Fibroblast of lung (primary cell): ENCODE results near the gene AKAP13.

Source experiments
- EZH2 ChIP-seq: IDR thresholded peaks from 2 replicates; pipeline ENCODE4 v1.5.1; 2012; ENCODE audit warnings: low read length, control low read depth, mild to moderate bottlenecking; ENCODE audit errors: missing control alignments
- TF ChIP-seq, protein P1 (sequence below), 2 donors: IDR thresholded peaks in 1 of 2; conservative IDR thresholded peaks in 1 of 2; 1 replicate in 1 of 2; 2 replicates in 1 of 2; pipeline ENCODE4 v1.5.1; 2011 to 2012; ENCODE audit warnings: low read length in 2 of 2, control low read depth in 1 of 2, inconsistent platforms in 1 of 2, low read depth in 1 of 2, mild to moderate bottlenecking in 1 of 2

DNA sequence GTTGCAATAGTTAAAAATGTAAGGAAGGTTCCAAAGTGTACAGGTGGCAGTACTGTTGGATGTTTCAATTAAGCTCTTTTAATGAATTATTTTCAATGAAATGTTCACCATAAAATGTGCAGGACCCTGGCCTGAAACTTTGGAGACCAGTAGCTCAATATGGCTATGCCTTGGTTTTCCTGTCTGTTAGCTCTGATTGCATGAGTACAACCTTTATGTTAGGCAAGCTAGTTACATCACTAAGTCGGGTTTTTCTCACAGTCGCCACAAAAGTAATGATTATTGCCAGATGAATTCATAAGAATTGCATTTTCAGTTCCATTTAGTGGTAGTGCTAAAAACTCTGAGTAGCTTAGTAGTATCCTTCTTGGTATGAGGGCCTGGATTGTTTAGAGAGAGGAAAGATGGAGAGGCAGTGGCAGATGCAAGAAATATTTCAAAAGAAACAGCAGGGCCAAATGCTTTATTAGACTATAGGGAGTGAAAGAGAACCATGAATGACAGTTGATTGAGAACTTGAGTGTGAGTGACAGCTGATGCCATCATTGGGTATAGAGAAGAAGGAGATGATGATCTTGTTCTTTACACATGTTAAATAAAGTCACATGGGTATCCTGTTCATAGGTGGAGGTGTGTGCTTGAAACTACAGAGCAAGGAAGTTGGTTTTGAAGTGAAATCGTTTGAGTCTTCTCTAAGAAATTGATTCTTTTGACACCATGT lies 109.5 kb downstream of the AKAP13 start:
- TF ChIP-seq EZH2, result no peak
- TF ChIP-seq, protein P1, sequence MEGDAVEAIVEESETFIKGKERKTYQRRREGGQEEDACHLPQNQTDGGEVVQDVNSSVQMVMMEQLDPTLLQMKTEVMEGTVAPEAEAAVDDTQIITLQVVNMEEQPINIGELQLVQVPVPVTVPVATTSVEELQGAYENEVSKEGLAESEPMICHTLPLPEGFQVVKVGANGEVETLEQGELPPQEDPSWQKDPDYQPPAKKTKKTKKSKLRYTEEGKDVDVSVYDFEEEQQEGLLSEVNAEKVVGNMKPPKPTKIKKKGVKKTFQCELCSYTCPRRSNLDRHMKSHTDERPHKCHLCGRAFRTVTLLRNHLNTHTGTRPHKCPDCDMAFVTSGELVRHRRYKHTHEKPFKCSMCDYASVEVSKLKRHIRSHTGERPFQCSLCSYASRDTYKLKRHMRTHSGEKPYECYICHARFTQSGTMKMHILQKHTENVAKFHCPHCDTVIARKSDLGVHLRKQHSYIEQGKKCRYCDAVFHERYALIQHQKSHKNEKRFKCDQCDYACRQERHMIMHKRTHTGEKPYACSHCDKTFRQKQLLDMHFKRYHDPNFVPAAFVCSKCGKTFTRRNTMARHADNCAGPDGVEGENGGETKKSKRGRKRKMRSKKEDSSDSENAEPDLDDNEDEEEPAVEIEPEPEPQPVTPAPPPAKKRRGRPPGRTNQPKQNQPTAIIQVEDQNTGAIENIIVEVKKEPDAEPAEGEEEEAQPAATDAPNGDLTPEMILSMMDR (conservative IDR thresholded peaks at IDR 0.05 in 1 of 2, IDR thresholded peaks at IDR 0.05 in 1 of 2; ENCODE audit: low read depth in 1 of 2, low read length in 2 of 2), result no peak
